Liver (tissue), 9 donors: ENCODE measurements around the gene CTSH. TPM values are rescaled to one million over a fixed set of nuclear protein-coding genes. Genes with fewer than 3 reads are reported as not detected.

Experiments
- DNase-seq: peaks from one replicate; pipeline ENCODE4 v3.0.0-alpha.2; 2017; ENCODE audit warnings: low spot score
- H3K27ac ChIP-seq, 2 donors: one replicate each; pipeline ENCODE4 v1.7.0; 2013; ENCODE audit warnings: inconsistent platforms in 2 of 2, low read length in 2 of 2, control low read depth in 1 of 2, low read depth in 1 of 2, mild to moderate bottlenecking in 1 of 2
- H3K27me3 ChIP-seq, 4 donors: one replicate each; pipeline versions ENCODE4 v1.6.1 to v1.7.0; 2013; ENCODE audit warnings: low read length in 3 of 4, inconsistent platforms in 1 of 4, mild to moderate bottlenecking in 1 of 4, moderate library complexity in 1 of 4; ENCODE audit not compliant: control insufficient read depth in 4 of 4, insufficient read depth in 4 of 4
- H3K36me3 ChIP-seq, 4 donors: one replicate each; pipeline versions ENCODE4 v1.6.1 to v1.7.0; 2013; ENCODE audit warnings: low read length in 3 of 4, mild to moderate bottlenecking in 3 of 4, low read depth in 1 of 4, moderate library complexity in 1 of 4; ENCODE audit not compliant: control insufficient read depth in 4 of 4, insufficient read depth in 3 of 4
- H3K4me1 ChIP-seq, 4 donors: one replicate each; pipeline versions ENCODE4 v1.6.1 to v1.7.0; 2013; ENCODE audit warnings: low read length in 3 of 4, mild to moderate bottlenecking in 3 of 4, moderate library complexity in 1 of 4; ENCODE audit not compliant: control insufficient read depth in 4 of 4, insufficient read depth in 4 of 4
- H3K4me3 ChIP-seq, 3 donors: one replicate each; pipeline versions ENCODE4 v1.6.1 to v1.7.0; 2013; ENCODE audit warnings: low read length in 3 of 3, control low read depth in 1 of 3, low read depth in 1 of 3, mild to moderate bottlenecking in 1 of 3
- H3K9ac ChIP-seq, 2 donors: one replicate each; pipeline ENCODE4 v1.7.0; 2013; ENCODE audit warnings: low read length in 2 of 2, mild to moderate bottlenecking in 2 of 2, moderate library complexity in 2 of 2, control low read depth in 1 of 2, low read depth in 1 of 2
- H3K9me3 ChIP-seq, 4 donors: one replicate each; pipeline versions ENCODE4 v1.6.1 to v1.7.0; 2013; ENCODE audit warnings: low read length in 3 of 4; ENCODE audit not compliant: control insufficient read depth in 4 of 4
- FOXA1 ChIP-seq: IDR thresholded peaks from 2 replicates; pipeline ENCODE4 v1.6.1; 2016; ENCODE audit warnings: antibody characterized with exemption
- FOXA2 ChIP-seq: IDR thresholded peaks from 2 replicates; pipeline ENCODE4 v1.6.1; 2016; ENCODE audit warnings: antibody characterized with exemption
- GABPA ChIP-seq, 2 donors: IDR thresholded peaks in 1 of 2; conservative IDR thresholded peaks in 1 of 2; 2 replicates each; pipeline ENCODE4 v1.6.1; 2016; ENCODE audit warnings: antibody characterized with exemption in 2 of 2, mild to moderate bottlenecking in 1 of 2, moderate library complexity in 1 of 2
- HNF4A ChIP-seq, 2 donors: conservative IDR thresholded peaks; 2 replicates each; pipeline ENCODE4 v1.6.1; 2016; ENCODE audit warnings: antibody characterized with exemption in 2 of 2, mild to moderate bottlenecking in 2 of 2
- HNF4G ChIP-seq: IDR thresholded peaks from 2 replicates; pipeline ENCODE4 v1.6.1; 2016; ENCODE audit warnings: antibody characterized with exemption
- JUND ChIP-seq, 2 donors: IDR thresholded peaks; 2 replicates each; pipeline ENCODE4 v1.6.1; 2016; ENCODE audit warnings: antibody characterized with exemption in 2 of 2
- MAX ChIP-seq: IDR thresholded peaks from 2 replicates; pipeline ENCODE4 v1.6.1; 2016; ENCODE audit warnings: antibody characterized with exemption
- RAD21 ChIP-seq, 2 donors: IDR thresholded peaks; 2 replicates each; pipeline ENCODE4 v1.6.1; 2016; ENCODE audit warnings: antibody characterized with exemption in 2 of 2, mild to moderate bottlenecking in 2 of 2
- RXRA ChIP-seq, 2 donors: IDR thresholded peaks; 2 replicates each; pipeline ENCODE4 v1.6.1; 2017 to 2018; ENCODE audit warnings: antibody characterized with exemption in 2 of 2, mild to moderate bottlenecking in 1 of 2
- SP1 ChIP-seq: IDR thresholded peaks from 2 replicates; pipeline ENCODE4 v1.6.1; 2018; ENCODE audit warnings: antibody characterized with exemption, mild to moderate bottlenecking
- TAF1 ChIP-seq: conservative IDR thresholded peaks from 2 replicates; pipeline ENCODE4 v1.6.1; 2016; ENCODE audit warnings: antibody characterized with exemption, mild to moderate bottlenecking
- YY1 ChIP-seq: IDR thresholded peaks from 2 replicates; pipeline ENCODE4 v1.6.1; 2016; ENCODE audit warnings: antibody characterized with exemption, mild to moderate bottlenecking
- WGBS: extraction: QIAGEN DNeasy Blood & Tissue Kit; methylation state at CpG from one replicate; pipeline ENCODE4 v1.1.7; 2013; 5-methylcytosine and 5-hydroxymethylcytosine counted together
- polyA plus RNA-seq, 2 donors: library from polyadenylated mRNA; stranded (reverse) in 1 of 2; unstranded in 1 of 2; fragments of 200-250 nt in 1 of 2; fragments of >200 nt in 1 of 2; fragmentation: Nextera tagmentation in 1 of 2; extraction: Ambion mirVana in 1 of 2; gene quantifications; one replicate each; pipeline versions ENCODE4 v1.2.1 to v1.2.3, GENCODE V29; 2013 to 2015
- total RNA-seq, 2 donors: library from RNA; depleted of rRNA; stranded (reverse); fragments of >200 nt; gene quantifications; one replicate each; pipeline ENCODE4 v1.2.3, GENCODE V29; 2014
- TF ChIP-seq, protein P1 (sequence below): IDR thresholded peaks from 2 replicates; pipeline ENCODE4 v1.6.1; 2016; ENCODE audit warnings: antibody characterized with exemption, mild to moderate bottlenecking
- TF ChIP-seq, protein P2 (sequence below): IDR thresholded peaks from 2 replicates; pipeline ENCODE4 v1.6.1; 2016; ENCODE audit warnings: antibody characterized with exemption
- donor health status: healthy.
- donor health status: healthy.
- donor health status: healthy.
- donor health status: healthy.
- donor health status: healthy.

The CTSH gene
- total and polyA plus RNA-seq, 4 donors = 46.3 to 162 (median 95.8) TPM

GRCh38 chr15:78931439-78932257, 13.2 kb downstream of the CTSH start:
- Histone ChIP-seq H3K27me3 (no peaks in the 10 kb centered on the region), H3K36me3 (peaks cover 3 to 38% (median 14%) of the 10 kb centered on the region in 4 donors), H3K9ac (no peak overlapping the region), H3K4me3 (no peak overlapping the region), H3K27ac (no peak overlapping the region), H3K9me3 (no peaks in the 10 kb centered on the region), H3K4me1 (peaks cover 10 to 30% (median 21%) of the 10 kb centered on the region in 4 donors)
- TF ChIP-seq RXRA (IDR thresholded peaks at IDR 0.05) (no peak), SP1 (no peak), HNF4A (conservative IDR thresholded peaks at IDR 0.05) (no peak), RAD21 (IDR thresholded peaks at IDR 0.05) (no peak), YY1 (no peak), GABPA (IDR thresholded peaks at IDR 0.05 in 1 of 2, conservative IDR thresholded peaks at IDR 0.05 in 1 of 2) (no peak), FOXA1 (no peak), FOXA2 (no peak), MAX (no peak), HNF4G (no peak), JUND (IDR thresholded peaks at IDR 0.05) (no peak), TAF1 (no peak)
- TF ChIP-seq, protein P1, sequence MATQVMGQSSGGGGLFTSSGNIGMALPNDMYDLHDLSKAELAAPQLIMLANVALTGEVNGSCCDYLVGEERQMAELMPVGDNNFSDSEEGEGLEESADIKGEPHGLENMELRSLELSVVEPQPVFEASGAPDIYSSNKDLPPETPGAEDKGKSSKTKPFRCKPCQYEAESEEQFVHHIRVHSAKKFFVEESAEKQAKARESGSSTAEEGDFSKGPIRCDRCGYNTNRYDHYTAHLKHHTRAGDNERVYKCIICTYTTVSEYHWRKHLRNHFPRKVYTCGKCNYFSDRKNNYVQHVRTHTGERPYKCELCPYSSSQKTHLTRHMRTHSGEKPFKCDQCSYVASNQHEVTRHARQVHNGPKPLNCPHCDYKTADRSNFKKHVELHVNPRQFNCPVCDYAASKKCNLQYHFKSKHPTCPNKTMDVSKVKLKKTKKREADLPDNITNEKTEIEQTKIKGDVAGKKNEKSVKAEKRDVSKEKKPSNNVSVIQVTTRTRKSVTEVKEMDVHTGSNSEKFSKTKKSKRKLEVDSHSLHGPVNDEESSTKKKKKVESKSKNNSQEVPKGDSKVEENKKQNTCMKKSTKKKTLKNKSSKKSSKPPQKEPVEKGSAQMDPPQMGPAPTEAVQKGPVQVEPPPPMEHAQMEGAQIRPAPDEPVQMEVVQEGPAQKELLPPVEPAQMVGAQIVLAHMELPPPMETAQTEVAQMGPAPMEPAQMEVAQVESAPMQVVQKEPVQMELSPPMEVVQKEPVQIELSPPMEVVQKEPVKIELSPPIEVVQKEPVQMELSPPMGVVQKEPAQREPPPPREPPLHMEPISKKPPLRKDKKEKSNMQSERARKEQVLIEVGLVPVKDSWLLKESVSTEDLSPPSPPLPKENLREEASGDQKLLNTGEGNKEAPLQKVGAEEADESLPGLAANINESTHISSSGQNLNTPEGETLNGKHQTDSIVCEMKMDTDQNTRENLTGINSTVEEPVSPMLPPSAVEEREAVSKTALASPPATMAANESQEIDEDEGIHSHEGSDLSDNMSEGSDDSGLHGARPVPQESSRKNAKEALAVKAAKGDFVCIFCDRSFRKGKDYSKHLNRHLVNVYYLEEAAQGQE = no peak
- TF ChIP-seq, protein P2, sequence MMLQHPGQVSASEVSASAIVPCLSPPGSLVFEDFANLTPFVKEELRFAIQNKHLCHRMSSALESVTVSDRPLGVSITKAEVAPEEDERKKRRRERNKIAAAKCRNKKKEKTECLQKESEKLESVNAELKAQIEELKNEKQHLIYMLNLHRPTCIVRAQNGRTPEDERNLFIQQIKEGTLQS = no peak
- DNase-seq = no peak
- 91% methylated on average over 21 of the region's 21 CpGs for WGBS

DNA sequence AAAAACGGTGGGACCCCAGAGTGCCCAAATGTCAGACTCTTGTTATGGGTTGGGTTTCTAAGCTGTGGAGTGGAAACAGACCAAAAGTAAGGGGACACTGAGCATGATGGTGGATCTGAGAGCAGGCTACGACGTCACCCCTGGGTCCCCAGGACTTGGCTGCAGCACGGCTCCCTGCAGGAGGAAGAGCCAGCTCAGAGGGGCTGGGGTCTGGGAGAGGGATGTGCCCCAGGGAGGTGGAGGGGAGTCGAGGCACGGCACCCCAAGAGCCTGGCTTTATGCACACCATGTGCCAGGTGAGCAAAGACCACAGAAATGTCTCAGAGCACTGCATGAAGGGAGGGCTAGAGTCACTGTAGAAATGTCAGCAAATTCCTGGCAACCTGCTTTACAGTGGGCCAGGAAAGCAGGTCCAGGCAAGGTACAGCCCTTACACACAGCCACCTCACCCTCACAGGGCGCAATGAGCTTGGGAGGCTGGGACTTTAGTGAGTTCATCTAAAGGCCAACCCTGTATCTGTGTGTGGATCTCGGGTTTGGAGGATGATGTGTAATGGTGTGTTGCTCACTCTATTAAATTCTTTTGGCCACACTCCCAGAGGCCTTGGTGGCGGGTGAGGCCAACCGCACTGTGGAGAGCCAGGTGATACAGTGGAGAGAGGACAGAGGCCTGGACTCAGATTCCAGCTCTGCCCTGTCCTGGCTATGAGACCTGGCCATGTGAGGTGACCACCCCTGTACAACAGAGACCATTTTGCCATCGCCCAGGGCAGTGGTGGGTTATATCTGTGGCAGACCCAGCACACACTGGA, 14.1 kb downstream of the CTSH start:
- no peaks in the 10 kb centered on the region for H3K9me3 ChIP-seq
- H3K4me3 ChIP-seq = no peak overlapping the region
- peaks cover 10 to 30% (median 21%) of the 10 kb centered on the region in 4 donors for H3K4me1 ChIP-seq
- no peak overlapping the region for H3K27ac ChIP-seq
- 70% methylated on average over 11 of the region's 11 CpGs for WGBS
- TF ChIP-seq HNF4A (conservative IDR thresholded peaks at IDR 0.05) = peak; percentile 16 to 56
- TF ChIP-seq RXRA (IDR thresholded peaks at IDR 0.05) = peak; percentile 61 to 87
- TF ChIP-seq FOXA1 = no peak
- TF ChIP-seq JUND (IDR thresholded peaks at IDR 0.05) = peak in 1 of 2 donors; percentile 43
- no peak for TF ChIP-seq HNF4G
- peak in 1 of 2 donors; percentile 20 for TF ChIP-seq RAD21 (IDR thresholded peaks at IDR 0.05)
- peak; percentile 48 for TF ChIP-seq YY1
- no peaks in the 10 kb centered on the region for H3K27me3 ChIP-seq
- no peak overlapping the region for H3K9ac ChIP-seq
- DNase-seq = no peak
- peaks cover 7 to 45% (median 16%) of the 10 kb centered on the region in 4 donors for H3K36me3 ChIP-seq
